Retinal pigment epithelial cell (primary cell): ENCODE results near the gene RGS6.

Experiments
- DNase-seq: peaks from one replicate; pipeline ENCODE4 v3.0.0-alpha.2; 2010; ENCODE audit warnings: low read depth
- H3K4me3 ChIP-seq: 2 replicates; pipeline ENCODE4 v1.5.1; 2011; ENCODE audit warnings: mild to moderate bottlenecking, low read length, control low read depth, moderate library complexity
- TF ChIP-seq, protein P1 (sequence below): conservative IDR thresholded peaks from 2 replicates; pipeline ENCODE4 v1.5.1; 2011; ENCODE audit warnings: low read depth, low read length, control low read depth, inconsistent platforms

Gene RGS6

DNA sequence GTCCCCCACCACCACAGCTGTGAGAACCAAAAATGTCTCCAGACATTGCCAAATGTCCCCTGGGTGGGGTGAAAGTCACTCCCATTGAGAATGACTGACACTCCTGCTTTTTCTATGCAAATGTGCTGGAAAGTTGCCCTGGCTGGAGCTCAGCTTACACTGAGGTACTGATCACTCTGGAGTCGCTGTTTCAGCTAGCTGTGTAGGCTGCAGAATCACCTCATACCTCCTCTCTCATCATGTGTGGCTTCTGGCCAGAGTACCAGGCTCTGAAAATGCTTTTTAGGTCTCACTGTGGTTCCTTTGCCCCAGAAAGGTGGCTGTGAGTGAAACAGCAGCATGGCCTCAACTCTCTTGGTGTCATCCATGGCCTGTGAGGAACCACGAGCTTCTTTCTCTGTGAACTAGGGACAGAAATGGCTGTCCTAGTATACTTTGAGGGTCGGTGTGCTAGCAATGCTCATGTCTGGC is 547.3 kb downstream of the RGS6 start:
- H3K4me3 ChIP-seq, result no peak overlapping the region
- TF ChIP-seq, protein P1, sequence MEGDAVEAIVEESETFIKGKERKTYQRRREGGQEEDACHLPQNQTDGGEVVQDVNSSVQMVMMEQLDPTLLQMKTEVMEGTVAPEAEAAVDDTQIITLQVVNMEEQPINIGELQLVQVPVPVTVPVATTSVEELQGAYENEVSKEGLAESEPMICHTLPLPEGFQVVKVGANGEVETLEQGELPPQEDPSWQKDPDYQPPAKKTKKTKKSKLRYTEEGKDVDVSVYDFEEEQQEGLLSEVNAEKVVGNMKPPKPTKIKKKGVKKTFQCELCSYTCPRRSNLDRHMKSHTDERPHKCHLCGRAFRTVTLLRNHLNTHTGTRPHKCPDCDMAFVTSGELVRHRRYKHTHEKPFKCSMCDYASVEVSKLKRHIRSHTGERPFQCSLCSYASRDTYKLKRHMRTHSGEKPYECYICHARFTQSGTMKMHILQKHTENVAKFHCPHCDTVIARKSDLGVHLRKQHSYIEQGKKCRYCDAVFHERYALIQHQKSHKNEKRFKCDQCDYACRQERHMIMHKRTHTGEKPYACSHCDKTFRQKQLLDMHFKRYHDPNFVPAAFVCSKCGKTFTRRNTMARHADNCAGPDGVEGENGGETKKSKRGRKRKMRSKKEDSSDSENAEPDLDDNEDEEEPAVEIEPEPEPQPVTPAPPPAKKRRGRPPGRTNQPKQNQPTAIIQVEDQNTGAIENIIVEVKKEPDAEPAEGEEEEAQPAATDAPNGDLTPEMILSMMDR, result no peak
- DNase-seq, result peak; percentile 6

DNA sequence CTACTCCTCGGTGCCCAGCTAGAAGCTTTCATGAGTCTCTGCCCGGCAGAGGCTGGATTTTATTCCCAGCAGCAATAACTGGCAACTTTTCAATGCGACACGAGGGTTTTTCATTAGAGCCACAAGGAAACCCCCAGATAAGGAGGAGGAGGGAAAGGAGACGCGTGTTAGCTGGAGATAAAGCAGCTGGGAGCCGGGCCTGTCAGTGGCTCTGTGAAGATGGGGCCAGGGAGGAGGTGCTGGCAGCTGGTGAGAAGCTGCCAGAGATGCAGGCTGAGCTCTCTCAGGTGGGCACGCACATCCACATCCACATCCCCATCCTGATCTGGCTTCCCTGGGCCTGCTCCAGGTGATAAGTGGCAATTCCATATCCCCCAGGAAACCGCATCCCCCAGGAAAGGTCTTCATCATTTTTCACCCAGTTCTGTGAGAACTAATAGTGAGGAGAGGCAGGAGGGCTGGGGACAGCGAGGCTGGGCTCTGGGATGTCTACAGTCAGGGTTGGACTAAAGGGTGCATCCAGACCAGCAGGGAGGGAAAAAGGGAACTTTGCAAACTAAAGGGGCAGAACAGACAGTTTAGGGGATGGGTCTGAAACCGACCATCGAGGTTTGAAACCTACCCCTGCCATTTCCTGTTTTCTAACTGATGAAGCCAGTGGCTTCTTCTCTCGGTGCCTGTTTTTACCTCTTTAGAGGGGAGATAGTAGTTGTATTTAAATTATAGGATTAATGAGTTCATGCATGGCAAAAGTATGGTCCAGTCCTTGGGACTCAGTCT is 548.4 kb downstream of the RGS6 start:
- DNase-seq, result no peak
- H3K4me3 ChIP-seq, result no peak overlapping the region
- TF ChIP-seq, protein P1, result no peak

DNA sequence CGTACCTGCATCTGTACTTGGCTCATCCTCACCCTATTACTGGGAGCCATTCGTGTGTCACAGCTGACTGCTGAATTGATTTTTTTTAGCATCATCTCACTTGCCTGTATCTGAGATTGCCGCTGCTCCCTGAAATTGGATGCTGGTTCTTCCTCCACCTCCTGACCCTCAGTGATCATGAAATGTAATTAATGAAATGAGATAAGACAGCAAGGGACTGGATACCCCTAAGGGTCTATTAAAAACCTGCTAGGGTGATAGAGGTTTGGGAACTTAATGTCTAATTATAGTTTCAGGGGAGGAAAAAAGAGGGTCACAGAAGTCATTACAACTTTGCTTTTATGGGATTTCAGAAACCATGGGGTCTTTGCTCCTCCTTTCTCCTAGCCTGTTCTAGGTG is 551.1 kb downstream of the RGS6 start:
- TF ChIP-seq, protein P1, result no peak
- H3K4me3 ChIP-seq, result no peak overlapping the region
- no peak for DNase-seq

DNA sequence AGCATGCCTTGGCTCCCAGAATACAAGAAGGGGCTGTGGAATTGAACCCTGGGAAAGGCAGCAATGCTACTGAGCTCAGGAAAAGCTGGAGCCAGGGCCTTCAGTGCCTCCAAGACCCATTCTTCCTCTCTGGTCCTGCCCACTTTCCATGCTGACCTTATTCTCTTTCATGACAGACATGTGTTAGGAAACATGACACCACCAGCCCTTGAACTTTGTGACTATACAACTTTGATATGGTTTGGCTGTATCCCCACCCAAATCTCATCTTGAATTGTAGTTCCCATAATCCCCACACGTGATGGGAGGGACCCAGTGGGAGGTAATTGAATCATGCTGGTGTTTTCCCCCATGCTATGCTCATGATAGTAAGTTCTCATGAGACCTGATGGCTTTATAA is 553.5 kb downstream of the RGS6 start:
- TF ChIP-seq, protein P1, result no peak
- DNase-seq, result no peak

DNA sequence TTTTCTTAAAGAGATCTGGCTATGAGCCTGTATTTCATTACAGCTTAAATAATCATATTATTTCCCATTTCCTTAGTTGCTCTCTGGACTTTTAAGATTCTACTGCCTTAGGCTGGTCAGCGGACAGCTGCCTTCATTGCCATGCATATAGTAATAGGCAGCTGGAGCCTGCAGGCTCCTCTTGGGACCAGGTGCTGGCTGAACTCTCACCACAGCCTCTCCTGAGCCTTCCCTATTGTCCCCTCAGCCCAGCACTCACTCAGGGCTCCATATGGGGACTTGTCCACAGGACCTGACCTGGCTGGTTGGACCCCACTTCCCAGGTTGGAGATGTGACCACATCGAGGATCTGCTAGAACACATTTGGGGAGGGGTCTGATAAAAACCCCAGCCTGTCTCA is 556.3 kb downstream of the RGS6 start:
- TF ChIP-seq, protein P1, result no peak
- no peak for DNase-seq
- H3K4me3 ChIP-seq, result no peak overlapping the region

More for the DNA sequence above, 553.5 kb downstream of the RGS6 start:
- no peak overlapping the region for H3K4me3 ChIP-seq

DNA sequence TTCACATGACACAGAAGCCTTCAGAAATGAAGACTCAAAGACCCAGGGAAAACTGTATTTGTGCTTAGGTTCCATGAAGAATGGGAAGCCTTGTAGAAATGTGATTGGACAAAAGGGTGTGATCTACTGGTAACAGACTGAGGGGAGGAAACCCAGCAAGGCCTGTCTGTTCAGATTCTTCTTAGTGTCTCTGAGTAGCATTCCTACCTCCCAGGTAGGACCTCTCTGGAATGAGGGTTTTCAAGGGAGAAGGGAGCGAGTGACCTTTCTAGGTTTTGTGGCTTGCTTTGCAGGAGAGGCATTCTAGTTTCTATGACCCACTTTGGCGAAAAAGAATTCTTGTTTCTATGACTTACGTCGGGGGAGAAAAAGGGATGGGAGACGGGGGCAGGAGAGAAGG is 560.0 kb downstream of the RGS6 start:
- DNase-seq, result no peak
- TF ChIP-seq, protein P1, result no peak
- no peak overlapping the region for H3K4me3 ChIP-seq

DNA sequence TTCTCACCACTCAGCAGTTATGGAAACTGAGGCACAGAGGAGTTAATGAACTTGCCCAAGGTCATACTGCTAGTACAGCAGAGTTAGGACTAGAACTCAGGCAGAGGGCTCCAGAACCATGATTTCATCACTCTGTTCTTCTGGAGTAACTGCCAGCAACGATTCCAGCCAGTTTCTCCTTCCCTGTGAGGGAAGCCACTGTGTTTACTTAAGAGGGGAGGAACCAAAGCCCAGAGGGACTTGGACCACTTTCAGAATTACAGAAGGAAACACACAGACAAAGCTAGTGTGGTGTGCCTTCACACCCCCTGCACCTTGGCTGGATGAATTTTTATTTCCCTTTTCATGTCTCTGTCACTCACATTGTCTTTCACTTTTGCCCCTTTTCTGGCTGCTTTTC is 563.4 kb downstream of the RGS6 start:
- TF ChIP-seq, protein P1, result no peak
- H3K4me3 ChIP-seq, result no peak overlapping the region
- DNase-seq, result no peak
